ENCODE results near the gene EPB41L1. TPM values are rescaled to one million over a fixed set of nuclear protein-coding genes. Genes with fewer than 3 reads are reported as not detected.

EPB41L1 gene
- total RNA-seq, 1 donor from 2014 or later = 0.09 TPM

DNA sequence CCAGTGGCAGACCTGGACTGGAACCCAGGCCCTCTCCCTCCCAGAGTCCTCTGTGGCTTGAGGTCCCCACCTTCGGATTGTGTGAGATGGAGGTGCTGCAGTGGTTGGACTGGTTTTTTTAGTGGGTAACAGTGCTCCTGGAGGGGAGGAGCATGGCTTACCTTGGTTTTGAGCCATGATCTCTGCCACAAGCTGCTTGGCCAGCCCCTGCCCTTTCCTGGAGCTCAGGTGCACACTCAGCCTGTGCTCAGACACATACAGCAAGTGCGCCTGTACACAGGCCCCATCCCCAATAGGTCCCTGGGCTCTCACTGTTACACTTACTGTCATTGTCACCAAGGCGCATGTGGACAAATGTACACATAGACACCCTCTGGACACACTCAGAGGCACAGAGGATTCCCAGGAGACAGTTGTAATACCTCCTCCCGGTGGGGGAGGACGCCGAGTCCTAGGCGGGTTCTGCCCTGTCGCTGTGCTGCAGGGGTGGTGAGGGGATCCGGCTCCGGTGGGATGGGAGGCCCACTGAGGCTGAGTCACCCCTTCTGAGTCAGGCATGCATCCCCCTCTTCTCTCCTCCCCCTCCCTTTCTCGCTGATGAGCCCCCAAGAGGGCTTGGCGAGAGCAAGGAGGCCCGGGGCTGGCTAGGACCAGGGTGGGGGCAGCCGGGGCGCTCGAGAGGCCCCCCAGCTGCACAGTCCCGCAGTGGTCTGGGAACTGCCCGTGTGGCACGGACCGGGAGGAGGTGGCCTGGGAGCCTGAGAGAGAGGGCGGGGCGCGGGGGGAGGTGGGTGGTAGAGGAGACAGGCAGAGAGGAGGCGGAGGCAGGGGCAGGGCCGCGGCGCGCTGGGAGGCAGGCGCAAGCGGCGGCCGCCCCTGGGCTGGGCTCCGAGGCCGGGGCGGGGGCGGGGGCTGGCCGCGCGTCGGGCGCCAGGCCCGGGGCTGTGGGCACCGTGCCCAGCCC lies 522 bp upstream of the EPB41L1 start:
- intact Hi-C loops (cut with micrococcal nuclease) = no loop called here
- Mint-ChIP-seq H3K4me1 (peaks cover 3% of the 10 kb centered on the region), H3K4me3 (peak overlapping the region; percentile 50), H3K27me3 (peaks cover 38% of the 10 kb centered on the region), H3K36me3 (ENCODE audit: low read depth) (no peaks in the 10 kb centered on the region), H3K9me3 (no peaks in the 10 kb centered on the region), H3K27ac (no peak overlapping the region)
- DNase-seq = peak; percentile 69

DNA sequence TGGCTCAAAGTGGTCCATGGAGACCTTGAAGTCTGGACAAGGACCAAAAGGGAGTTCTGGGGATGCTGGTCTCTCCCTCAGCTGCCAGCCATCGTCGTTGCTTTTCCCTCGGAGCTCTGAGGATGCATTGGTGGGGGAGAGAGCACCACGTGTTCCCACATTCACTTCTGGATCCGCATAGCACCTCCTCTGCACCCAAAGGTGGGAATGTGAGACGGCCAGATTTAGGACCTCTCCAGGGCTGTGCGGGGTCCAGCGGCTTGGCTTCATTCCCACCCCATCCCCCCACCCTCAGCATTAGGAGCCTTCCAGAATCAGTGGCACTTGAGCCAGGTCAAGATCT lies 1.1 kb downstream of the EPB41L1 start:
- peaks cover 45% of the 10 kb centered on the region for H3K27me3 Mint-ChIP-seq
- no peaks in the 10 kb centered on the region for H3K9me3 Mint-ChIP-seq
- peaks cover 3% of the 10 kb centered on the region for H3K4me1 Mint-ChIP-seq
- H3K27ac Mint-ChIP-seq = no peak overlapping the region
- no peak for DNase-seq
- intact Hi-C loops (cut with micrococcal nuclease) = no loop called here
- H3K36me3 Mint-ChIP-seq (ENCODE audit: low read depth) = no peaks in the 10 kb centered on the region
- H3K4me3 Mint-ChIP-seq = no peak overlapping the region

DNA sequence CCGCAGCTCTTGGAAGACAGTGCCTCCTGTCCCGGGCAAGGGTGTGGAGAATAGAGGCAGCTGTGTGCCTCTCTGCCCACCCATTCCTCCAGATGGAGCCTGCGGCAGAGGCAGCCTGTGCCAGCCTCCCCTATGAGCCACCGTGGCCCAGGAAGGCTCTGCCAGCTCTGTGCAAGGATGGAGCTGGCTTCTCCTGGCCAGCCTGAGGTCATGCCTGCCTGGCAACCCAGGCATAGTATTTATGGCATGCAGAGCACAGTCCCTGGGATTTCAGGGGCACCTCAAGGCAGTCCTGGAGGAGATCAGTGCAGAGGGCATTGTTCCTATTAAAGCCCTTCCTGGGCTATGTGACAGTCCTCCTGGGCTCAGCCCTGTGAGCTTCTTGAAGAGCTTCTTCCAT lies 1.5 kb downstream of the EPB41L1 start:
- no peaks in the 10 kb centered on the region for H3K36me3 Mint-ChIP-seq (ENCODE audit: low read depth)
- H3K4me3 Mint-ChIP-seq = no peak overlapping the region
- intact Hi-C loops (cut with micrococcal nuclease) = loop anchor here (2.0 kb wide), 2 partner anchors 43 to 283 kb away; no protein-coding TSS in a partner anchor
- no peaks in the 10 kb centered on the region for H3K9me3 Mint-ChIP-seq
- H3K4me1 Mint-ChIP-seq = peaks cover 3% of the 10 kb centered on the region
- DNase-seq = no peak
- peaks cover 46% of the 10 kb centered on the region for H3K27me3 Mint-ChIP-seq
- H3K27ac Mint-ChIP-seq = no peak overlapping the region

GRCh38 chr20:36157610-36158009 lies 3.1 kb downstream of the EPB41L1 start:
- no peak for DNase-seq
- Mint-ChIP-seq H3K4me3 (no peak overlapping the region), H3K27me3 (peaks cover 45% of the 10 kb centered on the region), H3K4me1 (peaks cover 3% of the 10 kb centered on the region), H3K27ac (no peak overlapping the region), H3K9me3 (no peaks in the 10 kb centered on the region), H3K36me3 (ENCODE audit: low read depth) (no peaks in the 10 kb centered on the region)
- intact Hi-C loops (cut with micrococcal nuclease) = loop anchor here (2.0 kb wide), 2 partner anchors 41 to 281 kb away; no protein-coding TSS in a partner anchor

DNA sequence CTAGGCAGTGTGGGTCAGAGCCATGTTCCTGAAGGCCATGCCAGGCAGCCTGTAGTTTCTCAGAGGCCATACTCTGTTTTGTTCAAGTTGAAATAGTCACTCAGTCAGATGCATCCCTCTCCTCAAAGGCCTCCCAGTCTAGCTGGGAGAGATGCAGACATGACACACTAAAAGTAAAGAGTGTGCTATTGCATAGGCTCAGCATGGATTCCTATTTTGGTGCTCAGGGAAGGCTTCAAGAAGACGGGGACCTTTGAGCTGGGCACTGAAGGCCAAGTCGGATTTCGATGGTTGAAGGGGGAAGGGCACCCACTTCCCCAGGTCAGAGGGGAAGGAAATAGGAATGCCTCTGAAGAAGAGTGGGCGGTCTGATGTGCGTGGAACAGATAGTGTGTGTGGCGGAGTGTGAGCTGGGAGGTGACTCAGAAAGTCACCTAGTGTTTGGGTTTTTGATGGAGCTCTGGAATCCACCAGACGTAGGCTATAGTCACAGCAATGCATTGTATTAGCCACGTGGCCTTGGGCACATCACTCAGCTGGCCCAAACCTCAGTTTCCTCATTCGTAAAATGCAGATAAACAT lies 3.7 kb downstream of the EPB41L1 start:
- peaks cover 3% of the 10 kb centered on the region for H3K4me1 Mint-ChIP-seq
- no peak for DNase-seq
- no peak overlapping the region for H3K27ac Mint-ChIP-seq
- H3K27me3 Mint-ChIP-seq = peaks cover 38% of the 10 kb centered on the region
- H3K9me3 Mint-ChIP-seq = no peaks in the 10 kb centered on the region
- intact Hi-C loops (cut with micrococcal nuclease) = no loop called here
- no peak overlapping the region for H3K4me3 Mint-ChIP-seq
- no peaks in the 10 kb centered on the region for H3K36me3 Mint-ChIP-seq (ENCODE audit: low read depth)

DNA sequence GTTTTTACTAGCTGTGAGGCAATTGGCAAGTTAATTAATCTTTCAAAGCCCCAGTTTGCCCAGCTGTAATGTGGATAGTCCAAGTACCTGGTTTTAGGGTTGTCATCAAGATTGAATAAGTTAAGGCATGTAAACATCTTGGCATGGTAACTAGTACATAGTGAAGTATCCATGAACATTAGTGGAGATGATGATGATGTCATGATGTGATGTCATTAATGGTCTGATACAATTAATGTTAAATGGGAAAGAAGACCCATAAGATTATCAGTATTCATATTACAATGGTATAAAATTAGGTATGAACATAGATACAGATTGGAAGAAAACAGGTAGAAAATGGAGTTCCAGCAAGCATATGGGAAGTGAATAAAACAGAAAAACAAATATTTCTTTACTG lies 5.3 kb downstream of the EPB41L1 start:
- H3K36me3 Mint-ChIP-seq (ENCODE audit: low read depth) = no peaks in the 10 kb centered on the region
- H3K27ac Mint-ChIP-seq = no peak overlapping the region
- DNase-seq = no peak
- peaks cover 31% of the 10 kb centered on the region for H3K27me3 Mint-ChIP-seq
- intact Hi-C loops (cut with micrococcal nuclease) = no loop called here
- H3K4me1 Mint-ChIP-seq = peaks cover 3% of the 10 kb centered on the region
- no peak overlapping the region for H3K4me3 Mint-ChIP-seq
- no peaks in the 10 kb centered on the region for H3K9me3 Mint-ChIP-seq

DNA sequence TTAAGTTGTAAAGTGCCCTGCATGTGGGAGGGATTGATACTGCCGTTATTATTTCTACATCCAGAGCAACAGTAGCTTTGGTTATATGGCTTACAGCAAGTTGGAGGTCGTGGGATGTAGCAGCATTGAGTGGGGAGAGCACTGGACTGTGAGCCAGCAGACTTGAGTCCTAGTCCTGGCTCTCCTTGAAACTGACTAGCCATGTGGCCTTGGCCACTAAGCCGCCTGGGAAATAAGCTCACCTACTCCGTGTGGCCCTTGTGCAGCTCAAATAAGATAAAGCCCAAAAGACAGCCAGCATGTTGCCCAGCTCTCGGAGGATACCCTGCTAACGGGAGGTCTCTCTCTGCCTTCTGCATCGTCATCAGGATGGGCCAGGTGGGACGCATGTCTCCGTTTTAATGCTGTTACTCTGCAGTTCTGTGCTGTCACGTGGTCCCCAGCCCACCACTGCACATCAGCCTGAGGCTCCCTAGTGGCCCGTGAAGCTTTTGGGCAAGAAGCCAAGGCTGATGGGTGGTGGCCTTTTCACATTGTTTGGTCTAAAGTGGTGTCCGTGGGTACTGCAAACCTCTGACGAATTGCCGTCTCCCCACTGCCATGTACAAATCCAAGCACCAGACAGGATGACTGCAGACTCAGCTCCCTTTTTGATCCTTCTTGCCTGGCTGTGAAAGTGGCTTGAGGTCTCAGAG lies 7.9 kb downstream of the EPB41L1 start:
- Mint-ChIP-seq H3K4me1 (no peaks in the 10 kb centered on the region), H3K27ac (no peak overlapping the region), H3K4me3 (no peak overlapping the region), H3K36me3 (ENCODE audit: low read depth) (no peaks in the 10 kb centered on the region), H3K27me3 (peaks cover 18% of the 10 kb centered on the region), H3K9me3 (no peaks in the 10 kb centered on the region)
- intact Hi-C loops (cut with micrococcal nuclease) = no loop called here
- DNase-seq = no peak

DNA sequence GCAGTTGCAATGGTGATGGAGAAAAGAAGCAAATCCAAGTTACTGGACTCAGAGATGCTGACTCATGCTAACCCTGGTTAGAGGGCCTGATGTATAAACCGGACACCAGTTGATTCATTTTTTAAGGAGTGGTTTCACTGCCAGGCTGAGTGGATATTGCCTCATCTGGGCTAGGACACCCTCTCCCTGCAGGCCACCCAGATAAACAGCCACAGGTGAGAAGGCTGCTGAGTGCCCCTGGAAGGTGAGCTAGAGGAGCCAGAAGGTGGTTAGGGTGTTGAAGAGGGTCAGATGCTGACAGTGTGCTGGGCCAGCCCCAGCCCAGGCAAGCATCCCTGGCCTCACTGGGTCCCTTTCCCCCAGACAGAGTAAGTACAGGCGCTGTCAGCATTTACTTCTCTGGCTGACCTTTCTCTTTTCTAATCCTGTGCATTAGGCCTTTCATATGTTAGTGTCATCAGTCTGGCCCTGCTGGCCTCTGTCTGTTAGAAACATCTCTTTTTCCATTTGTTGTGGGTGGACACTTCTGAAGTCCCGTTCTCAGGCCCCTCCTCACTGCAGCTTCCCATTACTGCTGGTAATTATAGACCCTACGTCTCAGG lies 13.5 kb downstream of the EPB41L1 start:
- Mint-ChIP-seq H3K36me3 (ENCODE audit: low read depth) (no peaks in the 10 kb centered on the region), H3K27ac (no peak overlapping the region), H3K9me3 (no peaks in the 10 kb centered on the region), H3K4me1 (no peaks in the 10 kb centered on the region), H3K4me3 (no peak overlapping the region), H3K27me3 (peaks cover 5% of the 10 kb centered on the region)
- DNase-seq = no peak
- intact Hi-C loops (cut with micrococcal nuclease) = no loop called here

- Mint-ChIP-seq H3K27ac (no peak overlapping the region), H3K27me3 (peaks cover 5% of the 10 kb centered on the region), H3K4me1 (peaks cover 2% of the 10 kb centered on the region), H3K4me3 (no peak overlapping the region), H3K9me3 (no peaks in the 10 kb centered on the region), H3K36me3 (ENCODE audit: low read depth) (no peaks in the 10 kb centered on the region)
- DNase-seq = no peak
- intact Hi-C loops (cut with micrococcal nuclease) = no loop called here
Measured at GRCh38 chr20:36170542-36171215, 16.1 kb downstream of the EPB41L1 start.

DNA sequence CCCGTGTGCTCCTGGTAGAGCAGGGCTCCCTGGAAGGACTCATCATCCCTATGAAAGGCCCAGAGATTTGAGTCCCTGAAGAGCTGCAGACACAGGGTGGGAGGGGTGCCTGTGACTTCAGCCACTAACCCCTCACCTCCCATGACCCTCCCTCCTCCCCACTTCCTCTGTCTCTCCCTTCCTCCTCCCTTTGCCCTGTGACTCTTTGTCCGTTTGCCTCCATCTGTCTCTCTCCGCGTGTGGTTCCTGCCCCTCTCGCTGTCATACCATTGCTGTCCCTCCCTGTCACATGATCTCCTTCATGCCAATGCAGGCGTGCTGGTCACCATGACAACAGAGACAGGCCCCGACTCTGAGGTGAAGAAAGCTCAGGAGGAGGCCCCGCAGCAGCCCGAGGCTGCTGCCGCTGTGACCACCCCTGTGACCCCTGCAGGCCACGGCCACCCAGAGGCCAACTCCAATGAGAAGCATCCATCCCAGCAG lies 19.0 kb downstream of the EPB41L1 start:
- DNase-seq = peak; percentile 59

GRCh38 chr20:36175016-36175415 lies 20.5 kb downstream of the EPB41L1 start:
- Mint-ChIP-seq H3K4me3 (no peak overlapping the region), H3K27ac (no peak overlapping the region), H3K9me3 (no peaks in the 10 kb centered on the region), H3K36me3 (ENCODE audit: low read depth) (no peaks in the 10 kb centered on the region), H3K4me1 (peaks cover 2% of the 10 kb centered on the region), H3K27me3 (peaks cover 2% of the 10 kb centered on the region)
- intact Hi-C loops (cut with micrococcal nuclease) = no loop called here
- DNase-seq = no peak

More for the DNA sequence above, 19.0 kb downstream of the EPB41L1 start:
- intact Hi-C loops (cut with micrococcal nuclease) = no loop called here
- Mint-ChIP-seq H3K4me3 (no peak overlapping the region), H3K4me1 (peaks cover 2% of the 10 kb centered on the region), H3K36me3 (ENCODE audit: low read depth) (no peaks in the 10 kb centered on the region), H3K9me3 (no peaks in the 10 kb centered on the region), H3K27me3 (peaks cover 2% of the 10 kb centered on the region), H3K27ac (no peak overlapping the region)

GRCh38 chr20:36175475-36175995 lies 21.0 kb downstream of the EPB41L1 start:
- DNase-seq = no peak
- H3K4me1 Mint-ChIP-seq = peaks cover 2% of the 10 kb centered on the region
- no peak overlapping the region for H3K27ac Mint-ChIP-seq
- no peaks in the 10 kb centered on the region for H3K9me3 Mint-ChIP-seq
- intact Hi-C loops (cut with micrococcal nuclease) = no loop called here
- peaks cover 2% of the 10 kb centered on the region for H3K27me3 Mint-ChIP-seq
- H3K36me3 Mint-ChIP-seq (ENCODE audit: low read depth) = no peaks in the 10 kb centered on the region
- no peak overlapping the region for H3K4me3 Mint-ChIP-seq

DNA sequence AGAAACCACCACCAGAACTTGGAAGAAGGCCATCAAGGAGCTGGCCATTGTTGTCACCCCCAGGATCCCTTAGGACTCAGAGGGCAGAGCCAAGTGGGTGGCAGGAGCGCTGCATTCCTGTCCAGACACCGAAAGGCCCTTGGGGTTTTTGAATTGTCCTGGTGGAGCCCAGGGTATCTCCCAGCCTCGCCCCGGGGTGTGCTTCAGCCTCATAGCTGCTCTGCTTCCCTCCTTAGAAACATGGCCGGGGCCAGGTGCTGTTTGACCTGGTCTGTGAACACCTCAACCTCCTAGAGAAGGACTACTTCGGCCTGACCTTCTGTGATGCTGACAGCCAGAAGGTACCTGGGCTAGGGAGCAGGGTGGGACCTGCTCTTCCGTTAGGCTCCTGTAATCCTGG lies 23.2 kb downstream of the EPB41L1 start:
- Mint-ChIP-seq H3K27me3 (peaks cover 2% of the 10 kb centered on the region), H3K9me3 (no peaks in the 10 kb centered on the region), H3K4me3 (no peak overlapping the region), H3K4me1 (peaks cover 2% of the 10 kb centered on the region), H3K36me3 (ENCODE audit: low read depth) (no peaks in the 10 kb centered on the region), H3K27ac (no peak overlapping the region)
- intact Hi-C loops (cut with micrococcal nuclease) = no loop called here
- no peak for DNase-seq

Measured in activated CD4-positive, alpha-beta T cell treated with anti-CD3 and anti-CD28 coated beads, Interleukin-2, amount 10 ng/mL, durations not matched to agents 24 days and 14 days (primary cell).